Measurements from ENCODE around the gene NSMCE3. TPM values are rescaled to one million over a fixed set of nuclear protein-coding genes. Genes with fewer than 3 reads are reported as not detected.

Gene NSMCE3
- total RNA-seq (ENCODE audit: low replicate concordance): 15.6 and 16.1 TPM in 2 replicates

DNA sequence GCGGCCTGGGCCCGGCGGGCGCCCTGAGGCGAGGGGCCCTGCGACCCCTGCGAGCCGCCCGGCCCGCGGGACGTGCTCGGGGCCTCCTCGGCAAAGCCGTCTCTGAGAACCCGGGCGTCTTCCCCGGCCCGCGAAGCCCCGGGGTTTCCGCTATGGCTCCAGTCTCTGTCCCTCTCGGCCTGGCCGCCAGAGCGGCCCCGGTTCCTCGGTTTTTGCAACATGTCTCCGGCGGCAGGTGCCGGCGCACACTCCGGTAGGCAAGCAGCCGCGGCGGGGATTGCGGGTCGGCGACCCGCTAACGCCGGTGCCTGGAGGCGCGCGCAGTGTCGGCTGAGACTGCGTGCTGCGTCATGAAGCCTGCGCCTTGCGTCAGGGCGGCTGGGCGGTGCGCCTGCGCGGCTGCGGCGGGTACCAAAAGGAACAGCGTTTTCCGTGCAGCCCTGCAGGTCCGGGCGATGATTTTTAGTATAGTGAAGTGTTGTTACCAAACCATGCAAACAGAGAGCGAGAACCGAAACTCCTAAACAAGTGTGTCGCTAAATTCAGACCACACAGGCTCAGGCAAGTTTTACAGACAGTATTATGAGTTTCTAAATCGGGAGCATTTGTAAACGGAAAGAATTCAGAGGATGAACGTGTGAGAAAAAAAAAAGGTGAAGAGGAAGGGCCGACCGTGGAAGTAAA, at the start of gene NSMCE3:
Gene NSMCE3 (minus strand): TSS at position 338 of the 684 bp plus-strand sequence. CDS start 117 bp downstream, at position 221.
- H3K27ac Mint-ChIP-seq: peak within 1 kb of the TSS; percentile 90
- Histone ChIP-seq H2AFZ (replicated peaks) (peak within 1 kb of the TSS; percentile 96), H4K20me1 (ENCODE audit: low read depth) (peaks cover 25% of the 10 kb centered on the region), H3K27ac (no peak within 1 kb of the TSS), H3F3A (ENCODE audit: low read depth) (no peaks in the 10 kb centered on the region), H3K9ac (peak within 1 kb of the TSS; percentile 62), H3K79me2 (ENCODE audit: low read depth) (peaks cover 29% of the 10 kb centered on the region), H3K36me3 (no peaks in the 10 kb centered on the region), H3K4me3 (peak within 1 kb of the TSS; percentile 81), H3K9me3 (ENCODE audit: low read depth) (no peaks in the 10 kb centered on the region), H3K4me2 (peak within 1 kb of the TSS; percentile 85), H3K27me3 (no peaks in the 10 kb centered on the region), H3K4me1 (peaks cover 16% of the 10 kb centered on the region)
- peak; percentile 95 for DNase-seq (ENCODE audit: low spot score)
- H3K4me3 Mint-ChIP-seq: peak within 1 kb of the TSS; percentile 99
- H3K27me3 Mint-ChIP-seq (ENCODE audit: insufficient read depth, low read depth): peaks cover 2% of the 10 kb centered on the region
- TF ChIP-seq EZH2phosphoT487 (IDR thresholded peaks at IDR 0.05): no peak
- no peak for TF ChIP-seq CTCF (IDR thresholded peaks at IDR 0.05)
- no peak for TF ChIP-seq EZH2 (IDR thresholded peaks at IDR 0.05)
- H3K36me3 Mint-ChIP-seq: no peaks in the 10 kb centered on the region
- no peaks in the 10 kb centered on the region for H3K9me3 Mint-ChIP-seq
- H3K4me1 Mint-ChIP-seq: peaks cover 37% of the 10 kb centered on the region

- Mint-ChIP-seq H3K36me3 (no peaks in the 10 kb centered on the region), H3K4me1 (peaks cover 5% of the 10 kb centered on the region), H3K9me3 (peaks cover 9% of the 10 kb centered on the region), H3K27ac (no peak overlapping the region), H3K4me3 (no peak overlapping the region), H3K27me3 (ENCODE audit: insufficient read depth, low read depth) (peaks cover 2% of the 10 kb centered on the region)
- peaks cover 4% of the 10 kb centered on the region for H3K4me1 ChIP-seq
- no peak overlapping the region for H3K27ac ChIP-seq
- no peaks in the 10 kb centered on the region for H3K79me2 ChIP-seq (ENCODE audit: low read depth)
- H3K9me3 ChIP-seq (ENCODE audit: low read depth): no peaks in the 10 kb centered on the region
- no peak overlapping the region for H3K9ac ChIP-seq
- no peak for DNase-seq (ENCODE audit: low spot score)
- H4K20me1 ChIP-seq (ENCODE audit: low read depth): no peaks in the 10 kb centered on the region
- H3K4me2 ChIP-seq: no peak overlapping the region
- no peaks in the 10 kb centered on the region for H3F3A ChIP-seq (ENCODE audit: low read depth)
- H3K4me3 ChIP-seq: no peak overlapping the region
- no peak for TF ChIP-seq EZH2 (IDR thresholded peaks at IDR 0.05)
- no peak for TF ChIP-seq CTCF (IDR thresholded peaks at IDR 0.05)
- TF ChIP-seq EZH2phosphoT487 (IDR thresholded peaks at IDR 0.05): no peak
- H2AFZ ChIP-seq (replicated peaks): no peak overlapping the region
- no peaks in the 10 kb centered on the region for H3K27me3 ChIP-seq
- no peaks in the 10 kb centered on the region for H3K36me3 ChIP-seq
Observed at GRCh38 chr15:29316422-29316821, 46.8 kb upstream of the NSMCE3 start.

- H3K4me2 ChIP-seq: no peak overlapping the region
- no peaks in the 10 kb centered on the region for H3K27me3 ChIP-seq
- H3K4me1 ChIP-seq: no peaks in the 10 kb centered on the region
- Mint-ChIP-seq H3K4me3 (no peak overlapping the region), H3K36me3 (peaks cover 3% of the 10 kb centered on the region), H3K27me3 (ENCODE audit: insufficient read depth, low read depth) (peaks cover 7% of the 10 kb centered on the region), H3K9me3 (peaks cover 4% of the 10 kb centered on the region), H3K27ac (peak overlapping the region; percentile 51), H3K4me1 (peaks cover 27% of the 10 kb centered on the region)
- no peaks in the 10 kb centered on the region for H3K9me3 ChIP-seq (ENCODE audit: low read depth)
- H3K79me2 ChIP-seq (ENCODE audit: low read depth): no peaks in the 10 kb centered on the region
- TF ChIP-seq EZH2 (IDR thresholded peaks at IDR 0.05) (no peak), CTCF (IDR thresholded peaks at IDR 0.05) (no peak), EZH2phosphoT487 (IDR thresholded peaks at IDR 0.05) (no peak)
- no peaks in the 10 kb centered on the region for H3K36me3 ChIP-seq
- no peak overlapping the region for H3K4me3 ChIP-seq
- no peak overlapping the region for H3K27ac ChIP-seq
- no peaks in the 10 kb centered on the region for H3F3A ChIP-seq (ENCODE audit: low read depth)
- no peaks in the 10 kb centered on the region for H4K20me1 ChIP-seq (ENCODE audit: low read depth)
- DNase-seq (ENCODE audit: low spot score): no peak
- no peak overlapping the region for H3K9ac ChIP-seq
- H2AFZ ChIP-seq (replicated peaks): no peak overlapping the region
Observed at GRCh38 chr15:29312387-29312786, 42.8 kb upstream of the NSMCE3 start.

Data from neural progenitor cell (in vitro differentiated cells).